SU-DHL-6 (cell line): ENCODE measurements around the gene ATXN7L1.

ENCODE experiments used
- CTCF ChIP-seq: fragments of 200-600 bp; sonication (generic); IDR thresholded peaks from one replicate; pipeline ENCODE4 v1.5.1; 2017; ENCODE audit warnings: antibody characterized with exemption, mild to moderate bottlenecking, low read length, moderate library complexity; ENCODE audit not compliant: insufficient read depth, poor library complexity, severe bottlenecking
- EZH2phosphoT487 ChIP-seq: fragments of 200-600 bp; sonication (generic), shearing (Covaris generic); conservative IDR thresholded peaks from 2 replicates; pipeline ENCODE4 v1.6.1; 2018; ENCODE audit warnings: mild to moderate bottlenecking, antibody characterized with exemption, low read length, moderate library complexity, mixed read lengths

- TF ChIP-seq CTCF (no peak), EZH2phosphoT487 (no peak)
Measured at GRCh38 chr7:105776068-105776790, 100.2 kb downstream of the ATXN7L1 start.
